HG03575 (cell line): ENCODE measurements around the gene LRRTM2.

ENCODE experiments used
- ATAC-seq: cut with Tn5 transposase; IDR thresholded peaks from one replicate; pipeline ENCODE4 v1.9.1; 2021; ENCODE audit not compliant: unreplicated experiment, insufficient number of reproducible peaks, low FRiP score; ENCODE audit errors: extremely low read depth

LRRTM2 gene

GRCh38 chr5:138889994-138890393 is 14.9 kb upstream of the LRRTM2 start:
- ATAC-seq: no peak

- ATAC-seq: no peak
These were observed 9.4 kb upstream of the LRRTM2 start for GRCh38 chr5:138884554-138884953.

GRCh38 chr5:138884094-138884493 is 9.0 kb upstream of the LRRTM2 start:
- ATAC-seq: no peak

DNA sequence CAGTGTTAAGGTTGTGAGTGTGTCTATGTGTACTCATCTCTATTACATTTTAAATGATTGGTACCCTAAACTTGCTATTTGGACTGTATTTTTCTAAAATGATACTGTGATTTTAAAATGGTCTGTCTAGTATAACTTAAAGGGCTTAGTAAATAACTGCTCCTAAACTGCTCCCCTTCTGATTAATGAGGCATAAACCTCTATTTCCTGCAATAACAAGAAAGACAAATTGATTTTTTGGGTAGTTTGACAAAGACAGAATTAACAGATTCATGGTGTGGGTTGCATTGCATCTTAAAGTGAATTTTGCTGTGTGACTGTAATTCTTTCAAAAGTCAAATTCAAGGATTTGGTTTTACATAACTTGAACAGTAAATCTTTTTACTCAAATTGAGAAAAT is 8.1 kb upstream of the LRRTM2 start:
- ATAC-seq: no peak

- no peak for ATAC-seq
These were observed 3.5 kb upstream of the LRRTM2 start for GRCh38 chr5:138878437-138879235.

- ATAC-seq: no peak
These were observed 1.7 kb upstream of the LRRTM2 start for GRCh38 chr5:138876811-138877210.

DNA sequence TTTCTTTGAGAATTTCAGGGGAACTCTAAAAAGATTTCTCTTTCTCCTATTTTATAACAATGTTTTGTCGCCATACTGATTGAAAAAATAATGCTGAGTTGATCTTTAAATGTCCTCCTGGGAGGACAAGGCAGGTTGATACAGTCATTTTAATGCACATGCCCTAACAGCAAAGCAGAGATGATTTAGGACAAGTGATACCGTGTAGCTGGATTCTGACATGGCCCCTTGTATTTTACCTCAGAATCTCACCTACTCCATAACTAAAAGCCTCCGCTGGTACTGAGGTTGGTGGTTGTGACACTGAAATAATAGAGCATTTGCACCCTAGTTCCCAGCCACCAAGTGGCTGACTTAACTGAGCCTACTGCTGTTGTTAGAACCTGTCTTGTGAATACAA is 811 bp upstream of the LRRTM2 start:
- no peak for ATAC-seq

DNA sequence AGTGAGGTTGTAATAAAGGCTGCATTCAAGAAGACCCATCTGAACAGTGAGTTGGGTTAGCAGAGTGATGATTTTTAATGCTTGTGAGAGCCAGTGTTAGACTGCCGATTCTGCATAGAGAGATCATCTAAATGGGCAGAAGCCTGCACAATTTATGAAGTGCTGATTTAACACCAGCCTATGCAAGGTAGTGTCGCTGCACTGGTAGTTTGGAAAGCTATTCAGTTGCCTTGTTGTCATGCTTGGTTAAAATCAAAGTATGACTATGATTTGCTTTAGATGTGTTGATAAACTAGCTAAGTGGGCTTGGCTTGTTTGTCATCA is 379 bp upstream of the LRRTM2 start:
- no peak for ATAC-seq

GRCh38 chr5:138874241-138874640 is 894 bp downstream of the LRRTM2 start:
- ATAC-seq: no peak

GRCh38 chr5:138873466-138874221 is 1.5 kb downstream of the LRRTM2 start:
- no peak for ATAC-seq

- ATAC-seq: no peak
These were observed 2.2 kb downstream of the LRRTM2 start for GRCh38 chr5:138872841-138873465.

DNA sequence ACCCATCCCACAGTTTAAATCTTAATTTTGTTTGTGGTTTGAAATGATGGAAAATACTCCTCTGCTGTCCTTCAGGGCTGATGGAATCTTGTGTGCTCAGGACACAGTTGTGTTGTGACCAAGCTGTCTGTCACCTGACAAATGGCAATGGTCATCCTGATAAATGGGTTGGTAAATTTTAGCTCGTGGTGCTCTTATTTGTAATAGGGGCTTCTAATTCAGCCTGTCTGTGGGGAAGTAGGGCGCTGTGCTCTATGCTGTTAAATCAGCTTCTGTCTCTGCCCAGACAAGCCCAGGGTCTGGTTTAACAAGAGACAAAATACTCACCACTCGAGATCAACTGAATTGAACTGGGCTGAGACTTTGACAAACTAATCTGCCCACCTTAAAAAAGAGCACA is 4.5 kb downstream of the LRRTM2 start:
- ATAC-seq: no peak

- no peak for ATAC-seq
These were observed 5.2 kb downstream of the LRRTM2 start for GRCh38 chr5:138869763-138870500.

DNA sequence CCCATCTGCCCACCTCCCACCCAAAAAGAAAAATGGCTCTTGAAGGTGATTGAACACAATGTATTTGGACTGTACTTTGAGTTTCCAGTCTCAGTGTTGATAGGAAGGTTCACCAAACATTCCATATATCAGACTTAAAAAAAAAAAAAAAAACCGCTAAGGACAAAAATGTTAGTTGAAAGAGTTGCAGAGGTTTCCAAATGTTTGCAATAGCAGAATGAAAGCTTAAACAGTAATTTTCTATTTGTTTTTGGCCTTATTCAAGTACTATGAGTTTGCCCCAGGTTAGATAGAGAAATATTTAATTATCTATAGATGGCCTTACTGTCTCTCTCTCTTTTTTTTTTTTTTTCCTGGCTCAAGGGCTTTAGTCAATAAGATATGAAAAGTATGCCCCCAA is 6.1 kb downstream of the LRRTM2 start:
- no peak for ATAC-seq

DNA sequence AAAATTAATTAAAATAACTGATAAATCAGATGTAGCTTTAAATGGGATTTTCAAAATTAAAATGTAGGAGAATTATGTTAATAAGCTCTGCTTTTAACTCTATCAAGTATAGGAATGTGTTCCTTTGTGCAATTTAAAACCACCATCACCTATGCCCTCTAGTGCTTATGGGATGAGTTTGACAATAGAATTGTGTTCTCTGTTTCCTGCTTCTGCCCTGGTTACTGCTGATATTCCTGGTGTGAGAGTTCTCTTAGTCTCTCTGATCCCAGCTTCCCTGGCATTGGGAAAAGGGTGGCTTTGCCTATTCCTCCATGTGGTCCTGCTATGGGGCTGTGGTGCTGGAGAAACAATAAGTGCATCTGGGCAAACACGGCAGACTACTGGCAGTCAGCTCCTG is 8.1 kb downstream of the LRRTM2 start:
- ATAC-seq: no peak

GRCh38 chr5:138853132-138853531 is 22.0 kb downstream of the LRRTM2 start:
- no peak for ATAC-seq

- ATAC-seq: no peak
These were observed 24.2 kb downstream of the LRRTM2 start for GRCh38 chr5:138850865-138851435.

GRCh38 chr5:138849882-138850281 is 25.3 kb downstream of the LRRTM2 start:
- ATAC-seq: no peak

GRCh38 chr5:138849439-138849838 is 25.7 kb downstream of the LRRTM2 start:
- ATAC-seq: no peak
